HL-60 (cell line): Measurements from ENCODE around the gene VAMP5.

Source experiments
- DNase-seq, 2 experiments: peaks; one replicate each; pipeline ENCODE4 v3.0.0-alpha.2; 2010 to 2020; ENCODE audit warnings: low read depth in 1 of 2, low spot score in 1 of 2
- H3K27ac ChIP-seq: fragments of 250-450 bp; sonication (Bioruptor Pico); replicated peaks from 2 replicates; pipeline ENCODE4 v1.5.1; 2020; ENCODE audit warnings: mild to moderate bottlenecking, moderate library complexity
- H3K27me3 ChIP-seq: fragments of 250-450 bp; sonication (Bioruptor Pico); 2 replicates; pipeline ENCODE4 v1.5.1; 2021; ENCODE audit warnings: mild to moderate bottlenecking, moderate library complexity; ENCODE audit not compliant: insufficient read depth, poor library complexity, severe bottlenecking
- H3K4me3 ChIP-seq: replicated peaks from 2 replicates; pipeline ENCODE4 v1.5.1; 2011; ENCODE audit warnings: mild to moderate bottlenecking, control low read depth, low read length; ENCODE audit not compliant: insufficient read depth
- CTCF ChIP-seq: IDR thresholded peaks from one replicate; pipeline ENCODE4 v1.5.1; 2011; ENCODE audit warnings: low read length, control low read depth, inconsistent platforms; ENCODE audit not compliant: insufficient read depth
- GABPA ChIP-seq: IDR thresholded peaks from 2 replicates; pipeline ENCODE4 v1.6.1; 2012; ENCODE audit warnings: low read depth
- POLR2AphosphoS5 ChIP-seq: IDR thresholded peaks from 2 replicates; pipeline ENCODE4 v1.6.1; 2012; ENCODE audit warnings: low read depth
- REST ChIP-seq: IDR thresholded peaks from 2 replicates; pipeline ENCODE4 v1.6.1; 2012; ENCODE audit warnings: low read depth; ENCODE audit not compliant: insufficient replicate concordance
- SPI1 ChIP-seq: IDR thresholded peaks from 2 replicates; pipeline ENCODE4 v1.6.1; 2012; ENCODE audit warnings: low read depth, mild to moderate bottlenecking, borderline replicate concordance
- long read RNA-seq: library from polyadenylated mRNA; unstranded; transcript quantifications from one replicate; pipeline ENCODE4 v2.0.0, GENCODE V29; 2020

Gene VAMP5
- long read RNA-seq, partial matches to known transcripts, result 0 of 1 reads
- long read RNA-seq, other reads (novel, unspliced or antisense), result 0 of 1 reads

GRCh38 chr2:85584354-85584856 lies at the start of gene VAMP5:
VAMP5 (plus strand) TSS chr2:85584431; CDS start chr2:85584491, 60 bp downstream.
- H3K4me3 ChIP-seq, result no peak within 1 kb of the TSS
- no peaks in the 10 kb centered on the region for H3K27me3 ChIP-seq
- H3K27ac ChIP-seq, result peak within 1 kb of the TSS; percentile 63
- TF ChIP-seq REST, result no peak
- no peak for TF ChIP-seq CTCF
- no peak for TF ChIP-seq POLR2AphosphoS5
- no peak for TF ChIP-seq SPI1
- TF ChIP-seq GABPA, result no peak
- DNase-seq, result no peak

- peak in 1 of 2 experiments; percentile 47 for DNase-seq
- TF ChIP-seq SPI1, result peak; percentile 85
- TF ChIP-seq POLR2AphosphoS5, result no peak
- Histone ChIP-seq H3K27me3 (no peaks in the 10 kb centered on the region), H3K27ac (peak overlapping the region; percentile 54), H3K4me3 (no peak overlapping the region)
These were observed 49.4 kb upstream of the VAMP5 start for GRCh38 chr2:85534881-85535280.

GRCh38 chr2:85536479-85536878 lies 47.8 kb upstream of the VAMP5 start:
- H3K4me3 ChIP-seq, result no peak overlapping the region
- DNase-seq, result no peak
- H3K27me3 ChIP-seq, result no peaks in the 10 kb centered on the region
- TF ChIP-seq REST, result no peak
- no peak for TF ChIP-seq POLR2AphosphoS5
- TF ChIP-seq GABPA, result no peak
- TF ChIP-seq CTCF, result no peak
- no peak for TF ChIP-seq SPI1
- H3K27ac ChIP-seq, result peak overlapping the region; percentile 99; the same call in 1 of the 2 replicates

- no peaks in the 10 kb centered on the region for H3K27me3 ChIP-seq
- H3K4me3 ChIP-seq, result peak overlapping the region; percentile 98
- DNase-seq, result peak; percentile 52 to 65
- TF ChIP-seq GABPA (0 out of 2 replicates have a peak, but pooled peaks have one; percentile 4), SPI1 (no peak), CTCF (no peak), POLR2AphosphoS5 (peak; percentile 70), REST (peak; percentile 9)
- peak overlapping the region; percentile 99 for H3K27ac ChIP-seq
These were observed 46.4 kb upstream of the VAMP5 start for GRCh38 chr2:85537600-85538506.
